DOHH2 (cell line): ENCODE results near the gene LRRN1.

Experiments
- CTCF ChIP-seq: fragments of 200-600 bp; sonication (generic); IDR thresholded peaks from one replicate; pipeline ENCODE4 v1.5.1; 2014; ENCODE audit warnings: antibody characterized with exemption, mild to moderate bottlenecking, low read depth, low read length; ENCODE audit not compliant: poor library complexity, severe bottlenecking
- EZH2phosphoT487 ChIP-seq: fragments of 200-600 bp; sonication (generic); IDR thresholded peaks from 2 replicates; pipeline ENCODE4 v1.6.1; 2017; ENCODE audit warnings: borderline replicate concordance, mild to moderate bottlenecking, antibody characterized with exemption, low read length, moderate library complexity, mixed read lengths

- no peak for TF ChIP-seq CTCF
- no peak for TF ChIP-seq EZH2phosphoT487
Measured at GRCh38 chr3:3772920-3773319, 26.3 kb upstream of the LRRN1 start.
